Hematopoietic multipotent progenitor cell treated with erythropoietin and hydrocortisone succinate and interleukin-3 and kit ligand, for 4 days (in vitro differentiated cells): ENCODE results near the gene POT1.

ENCODE experiments used
- DNase-seq: peaks from one replicate; pipeline ENCODE4 v3.0.0-alpha.2; 2015

Gene POT1

GRCh38 chr7:124800386-124800785, 129.2 kb downstream of the POT1 start:
- no peak for DNase-seq

GRCh38 chr7:124799448-124799847, 130.2 kb downstream of the POT1 start:
- no peak for DNase-seq

- no peak for DNase-seq
Observed at GRCh38 chr7:124796771-124797170, 132.9 kb downstream of the POT1 start.

- no peak for DNase-seq
Observed at GRCh38 chr7:124792696-124793095, 136.9 kb downstream of the POT1 start.

- no peak for DNase-seq
Observed at GRCh38 chr7:124792002-124792401, 137.6 kb downstream of the POT1 start.

GRCh38 chr7:124791426-124791825, 138.2 kb downstream of the POT1 start:
- DNase-seq: no peak

GRCh38 chr7:124790645-124791044, 139.0 kb downstream of the POT1 start:
- DNase-seq: no peak

GRCh38 chr7:124785994-124786393, 143.6 kb downstream of the POT1 start:
- no peak for DNase-seq

GRCh38 chr7:124784879-124785818, 144.5 kb downstream of the POT1 start:
- DNase-seq: peak; percentile 67

- DNase-seq: no peak
Observed at GRCh38 chr7:124783271-124783670, 146.4 kb downstream of the POT1 start.

- no peak for DNase-seq
Observed at GRCh38 chr7:124781907-124782734, 147.5 kb downstream of the POT1 start.

GRCh38 chr7:124781418-124781817, 148.2 kb downstream of the POT1 start:
- DNase-seq: no peak

- DNase-seq: no peak
Observed at GRCh38 chr7:124780608-124781007, 149.0 kb downstream of the POT1 start.

- DNase-seq: no peak
Observed at GRCh38 chr7:124780056-124780455, 149.6 kb downstream of the POT1 start.

- no peak for DNase-seq
Observed at GRCh38 chr7:124779620-124780019, 150.0 kb downstream of the POT1 start.

GRCh38 chr7:124779194-124779593, 150.4 kb downstream of the POT1 start:
- no peak for DNase-seq

GRCh38 chr7:124777268-124777667, 152.4 kb downstream of the POT1 start:
- DNase-seq: no peak

- no peak for DNase-seq
Observed at GRCh38 chr7:124776153-124776552, 153.5 kb downstream of the POT1 start.

- no peak for DNase-seq
Observed at GRCh38 chr7:124775422-124775821, 154.2 kb downstream of the POT1 start.

- DNase-seq: no peak
Observed at GRCh38 chr7:124773938-124774337, 155.7 kb downstream of the POT1 start.

GRCh38 chr7:124773339-124773738, 156.3 kb downstream of the POT1 start:
- DNase-seq: no peak
